IMR-90 (cell line): ENCODE measurements around the gene ATXN10. TPM values are rescaled to one million over a fixed set of nuclear protein-coding genes. Genes with fewer than 3 reads are reported as not detected.

Source experiments
- ATAC-seq: fragments of 200-7000 bp; cut with Tn5 transposase; 2 replicates; pipeline ENCODE4 v1.9.1; 2020; ENCODE audit warnings: low read depth, mild to moderate bottlenecking, moderate library complexity
- BruUV-seq: library from RNA; stranded (reverse); fragments of 400-500 nt; replicated peaks from 2 replicates; lab custom pipeline; 2021; lab: Mats Ljungman, UMichigan
- CTCF ChIA-PET: fragments of 300-600 bp; formaldehyde crosslinking; extraction: SDS; loops from one replicate; lab custom pipeline; 2021; ENCODE audit warnings: antibody characterized with exemption; lab: Yijun Ruan, JAX
- POLR2A ChIA-PET: fragments of 300-600 bp; sonication (Branson Sonifier 250); formaldehyde crosslinking; loops from one replicate; lab custom pipeline; 2022; ENCODE audit warnings: antibody characterized with exemption; ENCODE audit not compliant: unreplicated experiment; lab: Charles Lee
- DNase-seq: peaks from one replicate; pipeline ENCODE4 v3.0.0; 2013
- H2AFZ ChIP-seq: replicated peaks from 2 replicates; pipeline ENCODE3; 2013; ENCODE audit warnings: low read length, mild to moderate bottlenecking; ENCODE audit not compliant: poor library complexity
- H2AK5ac ChIP-seq: 2 replicates; pipeline ENCODE4 v1.6.1; 2013; ENCODE audit warnings: low read depth, low read length, inconsistent platforms
- H2AK9ac ChIP-seq: replicated peaks from 2 replicates; pipeline ENCODE3; 2013; ENCODE audit warnings: mild to moderate bottlenecking, low read depth, low read length, moderate library complexity; ENCODE audit not compliant: poor library complexity
- H2BK120ac ChIP-seq: 2 replicates; pipeline ENCODE4 v1.6.1; 2013; ENCODE audit warnings: low read depth, low read length, inconsistent platforms
- H2BK15ac ChIP-seq: 3 replicates; pipeline ENCODE4 v1.6.1; 2013; ENCODE audit warnings: low read depth, low read length, inconsistent platforms
- H2BK20ac ChIP-seq: 2 replicates; pipeline ENCODE4 v1.6.1; 2013; ENCODE audit warnings: low read depth, mild to moderate bottlenecking, inconsistent platforms, low read length, moderate library complexity
- H2BK5ac ChIP-seq: 2 replicates; pipeline ENCODE4 v1.6.1; 2013; ENCODE audit warnings: mild to moderate bottlenecking, low read depth, low read length, inconsistent platforms; ENCODE audit not compliant: poor library complexity, severe bottlenecking
- H3K14ac ChIP-seq: replicated peaks from 2 replicates; pipeline ENCODE4 v1.6.1; 2013; ENCODE audit warnings: low read depth, low read length, inconsistent platforms
- H3K18ac ChIP-seq: 2 replicates; pipeline ENCODE4 v1.6.1; 2013; ENCODE audit warnings: low read depth, low read length, control low read depth
- H3K23ac ChIP-seq: 2 replicates; pipeline ENCODE4 v1.6.1; 2013; ENCODE audit warnings: low read depth, low read length, inconsistent platforms
- H3K27ac ChIP-seq: 2 replicates; pipeline ENCODE4 v1.5.1; 2013; ENCODE audit warnings: mild to moderate bottlenecking, control low read depth, low read length; ENCODE audit not compliant: insufficient read depth
- H3K27me3 ChIP-seq: 2 replicates; pipeline ENCODE4 v1.6.1; 2013; ENCODE audit warnings: low read length; ENCODE audit not compliant: control insufficient read depth, insufficient read depth
- H3K36me3 ChIP-seq: 2 replicates; pipeline ENCODE4 v1.6.1; 2013; ENCODE audit warnings: low read length, mixed read lengths; ENCODE audit not compliant: control insufficient read depth, insufficient read depth
- H3K4ac ChIP-seq: 2 replicates; pipeline ENCODE4 v1.6.1; 2013; ENCODE audit warnings: low read depth, low read length, inconsistent platforms
- H3K4me1 ChIP-seq: 2 replicates; pipeline ENCODE4 v1.6.1; 2013; ENCODE audit warnings: low read length, mixed read lengths; ENCODE audit not compliant: control insufficient read depth, insufficient read depth
- H3K4me2 ChIP-seq: 2 replicates; pipeline ENCODE4 v1.6.1; 2013; ENCODE audit warnings: low read depth, mild to moderate bottlenecking, control low read depth, low read length, moderate library complexity
- H3K4me3 ChIP-seq: 2 replicates; pipeline ENCODE4 v1.5.1; 2013; ENCODE audit warnings: low read depth, mild to moderate bottlenecking, control low read depth, low read length, moderate library complexity; ENCODE audit not compliant: insufficient read depth
- H3K56ac ChIP-seq: 2 replicates; pipeline ENCODE4 v1.6.1; 2013; ENCODE audit warnings: low read length, inconsistent platforms; ENCODE audit not compliant: insufficient read depth; ENCODE audit errors: extremely low read depth
- H3K79me1 ChIP-seq, 2 experiments: 2 replicates each; pipeline ENCODE4 v1.6.1; 2013; ENCODE audit warnings: low read length in 2 of 2, inconsistent platforms in 1 of 2, low read depth in 1 of 2
- H3K9ac ChIP-seq: 2 replicates; pipeline ENCODE4 v1.6.1; 2013; ENCODE audit warnings: low read depth, low read length, control low read depth
- H3K9me1 ChIP-seq: 2 replicates; pipeline ENCODE4 v1.6.1; 2013; ENCODE audit warnings: low read length, inconsistent platforms; ENCODE audit not compliant: insufficient read depth
- H3K9me3 ChIP-seq: 2 replicates; pipeline ENCODE4 v1.6.1; 2013; ENCODE audit warnings: low read length; ENCODE audit not compliant: control insufficient read depth, insufficient read depth
- H4K20me1 ChIP-seq: 2 replicates; pipeline ENCODE4 v1.6.1; 2013; ENCODE audit warnings: low read length, inconsistent platforms; ENCODE audit not compliant: insufficient read depth
- H4K5ac ChIP-seq: 2 replicates; pipeline ENCODE4 v1.6.1; 2013; ENCODE audit warnings: mild to moderate bottlenecking, low read depth, low read length, control low read depth
- H4K8ac ChIP-seq, 2 experiments: 2 replicates each; pipeline ENCODE4 v1.6.1; 2013; ENCODE audit warnings: low read depth in 2 of 2, low read length in 2 of 2, control low read depth in 1 of 2, inconsistent platforms in 1 of 2
- H4K91ac ChIP-seq: 2 replicates; pipeline ENCODE4 v1.6.1; 2013; ENCODE audit warnings: low read depth, low read length, inconsistent platforms; ENCODE audit not compliant: insufficient read depth
- BHLHE40 ChIP-seq: fragments of 150-350 bp; IDR thresholded peaks from 2 replicates; pipeline ENCODE4 v1.6.1; 2016; ENCODE audit warnings: mild to moderate bottlenecking, low read depth, low read length
- CHD1 ChIP-seq: IDR thresholded peaks from 2 replicates; pipeline ENCODE4 v1.6.1; 2012; ENCODE audit warnings: low read depth, low read length, improper control_type of control experiment
- FOS ChIP-seq: fragments of 150-350 bp; IDR thresholded peaks from 2 replicates; pipeline ENCODE4 v1.6.1; 2016; ENCODE audit warnings: low read depth, low read length
- MAFK ChIP-seq: IDR thresholded peaks from 2 replicates; pipeline ENCODE4 v1.6.1; 2012; ENCODE audit warnings: low read depth, low read length, improper control_type of control experiment
- MAZ ChIP-seq: IDR thresholded peaks from 2 replicates; pipeline ENCODE4 v1.6.1; 2012; ENCODE audit warnings: low read depth, mild to moderate bottlenecking, low read length, improper control_type of control experiment, moderate library complexity, borderline replicate concordance
- SMC3 ChIP-seq: fragments of 150-350 bp; IDR thresholded peaks from 2 replicates; pipeline ENCODE4 v1.6.1; 2016; ENCODE audit warnings: low read depth, mild to moderate bottlenecking, antibody characterized with exemption, low read length, moderate library complexity
- WGBS, 2 experiments: methylation state at CpG; one replicate each; pipeline versions ENCODE4 v1.1.5 to v1.1.7; 2013; ENCODE audit warnings: missing lambda C conversion rate in 2 of 2; ENCODE audit not compliant: insufficient read length in 1 of 2; ENCODE audit errors: extremely low coverage in 2 of 2; 5-methylcytosine and 5-hydroxymethylcytosine counted together
- dilution Hi-C: fragments of 300-500 bp; cut with HindIII; formaldehyde crosslinking; loops from one replicate; pipeline ENCODE4 v1.14.3; 2018; ENCODE audit warnings: low sequenced_read_pairs; ENCODE audit not compliant: unreplicated experiment
- in situ Hi-C: fragments of 300-500 bp; cut with MboI; formaldehyde crosslinking; loops from 3 replicates; pipeline ENCODE4 v1.14.3; 2019; ENCODE audit warnings: low sequenced_read_pairs, inconsistent platforms, mixed read lengths
- intact Hi-C: fragments of 100-400 bp; cut with micrococcal nuclease; formaldehyde crosslinking; loops from 2 replicates; pipeline ENCODE4 v1.10.0; 2022
- polyA plus RNA-seq, 3 experiments: library from polyadenylated mRNA; depleted of rRNA; stranded (reverse); fragments of >200 nt; gene quantifications; 2 replicates each; pipeline ENCODE4 v1.2.3, GENCODE V29; 2012; ENCODE audit warnings: low replicate concordance in 1 of 3
- total RNA-seq: library from RNA; depleted of rRNA; stranded (reverse); fragments of >200 nt; gene quantifications from 2 replicates; pipeline ENCODE4 v1.2.3, GENCODE V29; 2012
- TF ChIP-seq, protein P1 (sequence below): fragments of 150-350 bp; IDR thresholded peaks from 2 replicates; pipeline ENCODE4 v1.6.1; 2016; ENCODE audit warnings: low read depth, mild to moderate bottlenecking, low read length, moderate library complexity, borderline replicate concordance
- TF ChIP-seq, protein P2 (sequence below): conservative IDR thresholded peaks from 2 replicates; pipeline ENCODE4 v1.5.1; 2012; ENCODE audit warnings: mild to moderate bottlenecking, low read depth, low read length, improper control_type of control experiment
- TF ChIP-seq, protein P3 (sequence below): fragments of 150-350 bp; IDR thresholded peaks from 2 replicates; pipeline ENCODE4 v1.6.1; 2017; ENCODE audit warnings: mild to moderate bottlenecking, antibody characterized with exemption, low read length, low read depth

ATXN10 gene
- total and polyA plus RNA-seq, 2 of the 4 experiments (the other 2 are of a cell fraction) = 116 to 231 TPM

GRCh38 chr22:45843986-45844385 is 172.4 kb downstream of the ATXN10 start:
- BruUV-seq = no TSS peak
- CTCF ChIA-PET = interaction anchor here (1.3 kb wide), 1 partner anchor 12 kb away, joined by 4 read pairs; no protein-coding TSS in a partner anchor

More at GRCh38 chr22:45843986-45844385, 172.4 kb downstream of the ATXN10 start:
- Histone ChIP-seq H3K18ac (no peak overlapping the region), H2BK15ac (no peak overlapping the region), H2AK5ac (no peak overlapping the region), H3K9me3 (no peaks in the 10 kb centered on the region), H4K20me1 (peaks cover 29% of the 10 kb centered on the region; the same call in 1 of the 2 replicates), H3K4me1 (peaks cover 7% of the 10 kb centered on the region), H4K91ac (no peak overlapping the region), H2AK9ac (no peak overlapping the region), H2BK120ac (no peak overlapping the region), H3K4me3 (no peak overlapping the region), H3K4me2 (peak overlapping the region; percentile 64; the same call in 1 of the 2 replicates), H2BK20ac (no peak overlapping the region), H3K4ac (no peak overlapping the region), H3K36me3 (peaks cover 20% of the 10 kb centered on the region), H2AFZ (no peak overlapping the region), H3K56ac (no peak overlapping the region), H3K79me1 (peaks cover 35 to 64% of the 10 kb centered on the region in 2 experiments), H4K5ac (no peak overlapping the region; the same call in 1 of the 2 replicates), H2BK5ac (no peak overlapping the region), H4K8ac (no peak overlapping the region), H3K27me3 (no peaks in the 10 kb centered on the region), H3K14ac (no peak overlapping the region), H3K9me1 (peaks cover 33% of the 10 kb centered on the region), H3K9ac (no peak overlapping the region), H3K23ac (no peak overlapping the region), H3K27ac (no peak overlapping the region)
- in situ Hi-C loops = loop anchor here (10.0 kb wide), 1 partner anchor 189 kb away; no protein-coding TSS in a partner anchor
- POLR2A ChIA-PET = no interaction called here
- no peak for DNase-seq
- intact Hi-C loops = loop anchor here (10.0 kb wide), 1 partner anchor 259 kb away; no protein-coding TSS in a partner anchor
- ATAC-seq = no peak
- WGBS, 2 experiments = 100% methylated on average over 1 of the region's 2 CpGs; no CpG with 5 or more reads in 1 of the 2 experiments
- TF ChIP-seq, protein P1, sequence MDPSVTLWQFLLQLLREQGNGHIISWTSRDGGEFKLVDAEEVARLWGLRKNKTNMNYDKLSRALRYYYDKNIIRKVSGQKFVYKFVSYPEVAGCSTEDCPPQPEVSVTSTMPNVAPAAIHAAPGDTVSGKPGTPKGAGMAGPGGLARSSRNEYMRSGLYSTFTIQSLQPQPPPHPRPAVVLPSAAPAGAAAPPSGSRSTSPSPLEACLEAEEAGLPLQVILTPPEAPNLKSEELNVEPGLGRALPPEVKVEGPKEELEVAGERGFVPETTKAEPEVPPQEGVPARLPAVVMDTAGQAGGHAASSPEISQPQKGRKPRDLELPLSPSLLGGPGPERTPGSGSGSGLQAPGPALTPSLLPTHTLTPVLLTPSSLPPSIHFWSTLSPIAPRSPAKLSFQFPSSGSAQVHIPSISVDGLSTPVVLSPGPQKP = no peak
- TF ChIP-seq, protein P2, sequence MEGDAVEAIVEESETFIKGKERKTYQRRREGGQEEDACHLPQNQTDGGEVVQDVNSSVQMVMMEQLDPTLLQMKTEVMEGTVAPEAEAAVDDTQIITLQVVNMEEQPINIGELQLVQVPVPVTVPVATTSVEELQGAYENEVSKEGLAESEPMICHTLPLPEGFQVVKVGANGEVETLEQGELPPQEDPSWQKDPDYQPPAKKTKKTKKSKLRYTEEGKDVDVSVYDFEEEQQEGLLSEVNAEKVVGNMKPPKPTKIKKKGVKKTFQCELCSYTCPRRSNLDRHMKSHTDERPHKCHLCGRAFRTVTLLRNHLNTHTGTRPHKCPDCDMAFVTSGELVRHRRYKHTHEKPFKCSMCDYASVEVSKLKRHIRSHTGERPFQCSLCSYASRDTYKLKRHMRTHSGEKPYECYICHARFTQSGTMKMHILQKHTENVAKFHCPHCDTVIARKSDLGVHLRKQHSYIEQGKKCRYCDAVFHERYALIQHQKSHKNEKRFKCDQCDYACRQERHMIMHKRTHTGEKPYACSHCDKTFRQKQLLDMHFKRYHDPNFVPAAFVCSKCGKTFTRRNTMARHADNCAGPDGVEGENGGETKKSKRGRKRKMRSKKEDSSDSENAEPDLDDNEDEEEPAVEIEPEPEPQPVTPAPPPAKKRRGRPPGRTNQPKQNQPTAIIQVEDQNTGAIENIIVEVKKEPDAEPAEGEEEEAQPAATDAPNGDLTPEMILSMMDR = no peak
- TF ChIP-seq, protein P3, sequence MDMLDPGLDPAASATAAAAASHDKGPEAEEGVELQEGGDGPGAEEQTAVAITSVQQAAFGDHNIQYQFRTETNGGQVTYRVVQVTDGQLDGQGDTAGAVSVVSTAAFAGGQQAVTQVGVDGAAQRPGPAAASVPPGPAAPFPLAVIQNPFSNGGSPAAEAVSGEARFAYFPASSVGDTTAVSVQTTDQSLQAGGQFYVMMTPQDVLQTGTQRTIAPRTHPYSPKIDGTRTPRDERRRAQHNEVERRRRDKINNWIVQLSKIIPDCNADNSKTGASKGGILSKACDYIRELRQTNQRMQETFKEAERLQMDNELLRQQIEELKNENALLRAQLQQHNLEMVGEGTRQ = no peak
- TF ChIP-seq SMC3 = no peak
- no peak for TF ChIP-seq MAFK
- no peak for TF ChIP-seq BHLHE40
- no peak for TF ChIP-seq CHD1
- no peak for TF ChIP-seq FOS
- no peak for TF ChIP-seq MAZ
- dilution Hi-C loops = no loop called here
